NB4 (cell line): ENCODE data around the gene NAT10.

Experiments
- MYC ChIP-seq: IDR thresholded peaks from 2 replicates; pipeline ENCODE4 v1.6.1; 2011; ENCODE audit warnings: low read depth, low read length
- POLR2A ChIP-seq: IDR thresholded peaks from 2 replicates; pipeline ENCODE4 v1.6.1; 2011; ENCODE audit warnings: mild to moderate bottlenecking; ENCODE audit not compliant: insufficient read length; ENCODE audit errors: extremely low read depth
- TF ChIP-seq, protein P1 (sequence below): IDR thresholded peaks from one replicate; pipeline ENCODE4 v1.5.1; 2012; ENCODE audit warnings: low read depth, low read length

- TF ChIP-seq, protein P1, sequence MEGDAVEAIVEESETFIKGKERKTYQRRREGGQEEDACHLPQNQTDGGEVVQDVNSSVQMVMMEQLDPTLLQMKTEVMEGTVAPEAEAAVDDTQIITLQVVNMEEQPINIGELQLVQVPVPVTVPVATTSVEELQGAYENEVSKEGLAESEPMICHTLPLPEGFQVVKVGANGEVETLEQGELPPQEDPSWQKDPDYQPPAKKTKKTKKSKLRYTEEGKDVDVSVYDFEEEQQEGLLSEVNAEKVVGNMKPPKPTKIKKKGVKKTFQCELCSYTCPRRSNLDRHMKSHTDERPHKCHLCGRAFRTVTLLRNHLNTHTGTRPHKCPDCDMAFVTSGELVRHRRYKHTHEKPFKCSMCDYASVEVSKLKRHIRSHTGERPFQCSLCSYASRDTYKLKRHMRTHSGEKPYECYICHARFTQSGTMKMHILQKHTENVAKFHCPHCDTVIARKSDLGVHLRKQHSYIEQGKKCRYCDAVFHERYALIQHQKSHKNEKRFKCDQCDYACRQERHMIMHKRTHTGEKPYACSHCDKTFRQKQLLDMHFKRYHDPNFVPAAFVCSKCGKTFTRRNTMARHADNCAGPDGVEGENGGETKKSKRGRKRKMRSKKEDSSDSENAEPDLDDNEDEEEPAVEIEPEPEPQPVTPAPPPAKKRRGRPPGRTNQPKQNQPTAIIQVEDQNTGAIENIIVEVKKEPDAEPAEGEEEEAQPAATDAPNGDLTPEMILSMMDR: no peak
- TF ChIP-seq MYC (no peak), POLR2A (no peak)
Measured at GRCh38 chr11:34183848-34184391, 78.5 kb downstream of the NAT10 start.
